22Rv1 (cell line): Measurements from ENCODE around the gene WFDC8.
A peak's percentile ranks its signal among the peaks of the same experiment; 100 is the strongest.
"Not testable (repeated sequence)": the region's sequence is repeated elsewhere in the genome, so short reads cannot be mapped to it uniquely, and the experiment has no call there.

ENCODE experiments used
- H3K27ac ChIP-seq: fragments of 450-650 bp; 2 replicates; pipeline ENCODE4 v1.5.1; 2017
- CTCF ChIP-seq: fragments of 450-650 bp; IDR thresholded peaks from 2 replicates; pipeline ENCODE4 v1.5.1; 2017; ENCODE audit warnings: mild to moderate bottlenecking
- ZFX ChIP-seq: fragments of 450-650 bp; IDR thresholded peaks from 2 replicates; pipeline ENCODE4 v1.6.1; 2017; ENCODE audit warnings: antibody characterized with exemption, borderline replicate concordance

Gene WFDC8

GRCh38 chr20:45595235-45595634 is 16.2 kb upstream of the WFDC8 start:
- no peak for TF ChIP-seq CTCF
- TF ChIP-seq ZFX = no peak
- no peak overlapping the region for H3K27ac ChIP-seq

- TF ChIP-seq ZFX (no peak), CTCF (no peak)
- H3K27ac ChIP-seq = no peak overlapping the region
Observed at GRCh38 chr20:45593498-45593897, 14.4 kb upstream of the WFDC8 start.

- H3K27ac ChIP-seq = no peak overlapping the region
- peak; percentile 88 for TF ChIP-seq CTCF
- no peak for TF ChIP-seq ZFX
Observed at GRCh38 chr20:45592574-45593189, 13.6 kb upstream of the WFDC8 start.

- no peak overlapping the region for H3K27ac ChIP-seq
- TF ChIP-seq CTCF (no peak), ZFX (no peak)
Observed at GRCh38 chr20:45589725-45590124, 10.6 kb upstream of the WFDC8 start.

GRCh38 chr20:45588800-45589199 is 9.7 kb upstream of the WFDC8 start:
- H3K27ac ChIP-seq = no peak overlapping the region
- TF ChIP-seq ZFX (no peak), CTCF (no peak)

- H3K27ac ChIP-seq = not testable (repeated sequence)
Observed at GRCh38 chr20:45585986-45586385, 6.9 kb upstream of the WFDC8 start.

GRCh38 chr20:45584294-45584693 is 5.2 kb upstream of the WFDC8 start:
- H3K27ac ChIP-seq = not testable (repeated sequence)

- TF ChIP-seq CTCF (no peak), ZFX (no peak)
- no peak overlapping the region for H3K27ac ChIP-seq
Observed at GRCh38 chr20:45583502-45583901, 4.4 kb upstream of the WFDC8 start.

- TF ChIP-seq CTCF (no peak), ZFX (no peak)
- no peak overlapping the region for H3K27ac ChIP-seq
Observed at GRCh38 chr20:45581702-45582101, 2.6 kb upstream of the WFDC8 start.
